K562 (cell line): ENCODE results near the gene OR10D3. TPM values are rescaled to one million over a fixed set of nuclear protein-coding genes. Genes with fewer than 3 reads are reported as not detected.
A peak's percentile ranks its signal among the peaks of the same experiment; 100 is the strongest.

Experiments
- ATAC-seq: fragments of 200-7000 bp; cut with Tn5 transposase; 3 replicates; pipeline ENCODE4 v1.9.1; 2020; ENCODE audit warnings: moderate library complexity
- BruUV-seq: library from RNA; stranded (reverse); fragments of 400-500 nt; replicated peaks from 2 replicates; lab custom pipeline; 2021; lab: Mats Ljungman, UMichigan
- CTCF ChIA-PET: fragments of 300-600 bp; formaldehyde crosslinking; extraction: SDS; loops from one replicate; lab custom pipeline; 2021; ENCODE audit warnings: low intra/inter-chr PET ratio; lab: Yijun Ruan, JAX
- POLR2A ChIA-PET: fragments of 300-600, 350-650 bp; sonication (Branson Sonifier 250); formaldehyde crosslinking; extraction: SDS; loops from one replicate; lab custom pipeline; 2021; ENCODE audit warnings: antibody characterized with exemption, inconsistent platforms; lab: Yijun Ruan, JAX
- DNase-seq, 4 experiments: peaks; one replicate each; pipeline versions ENCODE4 v3.0.0 to v3.0.0-alpha.2; 2011 to 2018; ENCODE audit warnings: low spot score in 3 of 4, mixed read lengths in 3 of 4; ENCODE audit errors: extremely low read depth in 1 of 4
- FAIRE-seq: peaks from 2 replicates; lab custom pipeline; 2011; peaks lifted over from hg19 to GRCh38; lab: Jason Lieb, UNC
- H2AFZ ChIP-seq: 2 replicates; pipeline ENCODE4 v1.6.0; 2011; ENCODE audit warnings: low read depth, low read length, control low read depth, inconsistent platforms
- H3K27ac ChIP-seq: fragments of 200-600 bp; 3 replicates; pipeline ENCODE4 v1.8.0; 2011; ENCODE audit warnings: low read depth, mild to moderate bottlenecking, control low read depth, inconsistent platforms, low read length, moderate library complexity, mixed read lengths; ENCODE audit errors: extremely low read depth
- H3K27me3 ChIP-seq, 2 experiments: fragments of 300-600 bp in 1 of 2; 2 replicates in 1 of 2; 3 replicates in 1 of 2; pipeline versions ENCODE4 v1.6.0 to v1.8.0; 2011; ENCODE audit warnings: inconsistent platforms in 2 of 2, low read length in 2 of 2, mild to moderate bottlenecking in 1 of 2, mixed read lengths in 1 of 2, moderate library complexity in 1 of 2; ENCODE audit not compliant: control insufficient read depth in 2 of 2, insufficient read depth in 2 of 2
- H3K36me3 ChIP-seq: fragments of 300-600 bp; 3 replicates; pipeline ENCODE4 v1.8.0; 2011; ENCODE audit warnings: mild to moderate bottlenecking, low read length, inconsistent platforms; ENCODE audit not compliant: control insufficient read depth, insufficient read depth
- H3K4me1 ChIP-seq, 2 experiments: fragments of 200-600 bp in 1 of 2; replicated peaks in 1 of 2; 2 replicates in 1 of 2; 3 replicates in 1 of 2; pipeline versions ENCODE4 v1.5.1 to v1.8.0; 2011; ENCODE audit warnings: inconsistent platforms in 2 of 2, low read length in 2 of 2, mild to moderate bottlenecking in 1 of 2, mixed read lengths in 1 of 2, moderate library complexity in 1 of 2; ENCODE audit not compliant: control insufficient read depth in 2 of 2, insufficient read depth in 2 of 2
- H3K4me2 ChIP-seq: 2 replicates; pipeline ENCODE4 v1.6.1; 2011; ENCODE audit warnings: low read length, control low read depth, inconsistent platforms, mixed read lengths; ENCODE audit not compliant: insufficient read depth
- H3K4me3 ChIP-seq: fragments of 200-600 bp; sonication (generic), shearing (Covaris generic); 2 replicates; pipeline ENCODE4 v1.5.1; 2016; ENCODE audit warnings: control low read depth, inconsistent platforms
- H3K79me2 ChIP-seq: fragments of 200-600 bp; 3 replicates; pipeline ENCODE4 v1.8.0; 2011; ENCODE audit warnings: low read length, inconsistent platforms; ENCODE audit not compliant: control insufficient read depth, insufficient read depth
- H3K9ac ChIP-seq, 2 experiments: 2 replicates each; pipeline versions ENCODE4 v1.6.0 to v1.6.1; 2011; ENCODE audit warnings: low read depth in 2 of 2, low read length in 2 of 2, control low read depth in 1 of 2, inconsistent platforms in 1 of 2, mild to moderate bottlenecking in 1 of 2, mixed read lengths in 1 of 2; ENCODE audit not compliant: insufficient read depth in 1 of 2
- H3K9me1 ChIP-seq: one replicate; pipeline ENCODE4 v1.6.0; 2011; ENCODE audit warnings: inconsistent platforms, mild to moderate bottlenecking, low read length, moderate library complexity; ENCODE audit not compliant: control insufficient read depth, insufficient read depth
- H3K9me3 ChIP-seq: replicated peaks from 2 replicates; pipeline ENCODE4 v1.5.1; 2011; ENCODE audit warnings: low read depth, low read length, inconsistent platforms; ENCODE audit not compliant: control insufficient read depth, insufficient read depth
- H4K20me1 ChIP-seq: replicated peaks from 2 replicates; pipeline ENCODE4 v1.6.1; 2011; ENCODE audit warnings: low read length, inconsistent platforms, mixed read lengths; ENCODE audit not compliant: control insufficient read depth, insufficient read depth
- ATF3 ChIP-seq, 2 experiments: fragments of 450-650 bp in 1 of 2; sonication (generic) in 1 of 2; formaldehyde crosslinking in 1 of 2; IDR thresholded peaks in 1 of 2; conservative IDR thresholded peaks in 1 of 2; 2 replicates each; pipeline versions ENCODE4 v1.6.1 to v1.8.1; 2016 to 2023; ENCODE audit warnings: mild to moderate bottlenecking in 2 of 2, moderate library complexity in 2 of 2, inconsistent platforms in 1 of 2, missing genetic modification reagents in 1 of 2
- C11orf30 ChIP-seq: fragments of 450-650 bp; IDR thresholded peaks from 2 replicates; pipeline ENCODE4 v1.6.1; 2016; ENCODE audit warnings: low read depth, mild to moderate bottlenecking
- CSDE1 ChIP-seq, 2 experiments: fragments of 450-650 bp; IDR thresholded peaks; 2 replicates each; pipeline ENCODE4 v1.6.1; 2016; ENCODE audit warnings: mild to moderate bottlenecking in 1 of 2
- GTF2B ChIP-seq: IDR thresholded peaks from 2 replicates; pipeline ENCODE4 v1.6.1; 2011; ENCODE audit not compliant: insufficient read length; ENCODE audit errors: extremely low read depth
- JUND ChIP-seq, 2 experiments: IDR thresholded peaks; 2 replicates in 1 of 2; 3 replicates in 1 of 2; pipeline ENCODE4 v1.6.1; 2011; ENCODE audit warnings: borderline replicate concordance in 2 of 2, low read depth in 2 of 2, low read length in 2 of 2, improper control_type of control experiment in 1 of 2, missing biosample characterization in 1 of 2, missing genetic modification characterization in 1 of 2, missing genetic modification reagents in 1 of 2
- MAFF ChIP-seq: IDR thresholded peaks from 2 replicates; pipeline ENCODE4 v1.6.1; 2012; ENCODE audit warnings: low read length, improper control_type of control experiment
- MAFG ChIP-seq: fragments of 450-650 bp; conservative IDR thresholded peaks from 2 replicates; pipeline ENCODE4 v1.6.1; 2016; ENCODE audit warnings: missing genetic modification characterization, missing compliant biosample characterization
- MAFK ChIP-seq: IDR thresholded peaks from 2 replicates; pipeline ENCODE4 v1.6.1; 2011; ENCODE audit warnings: low read length, improper control_type of control experiment
- MBD1 ChIP-seq: fragments of 250-450 bp; sonication (Bioruptor Pico); IDR thresholded peaks from 2 replicates; pipeline ENCODE4 v1.8.0; 2022; ENCODE audit warnings: inconsistent platforms
- NFE2 ChIP-seq: IDR thresholded peaks from 2 replicates; pipeline ENCODE4 v1.6.1; 2014; ENCODE audit warnings: antibody characterized with exemption, low read depth
- RBFOX2 ChIP-seq: fragments of 200-400 bp; formaldehyde crosslinking; IDR thresholded peaks from 2 replicates; pipeline ENCODE4 v1.6.1; 2017; ENCODE audit warnings: low read depth, mild to moderate bottlenecking, low read length, moderate library complexity
- RFX1 ChIP-seq: fragments of 450-650 bp; IDR thresholded peaks from 2 replicates; pipeline ENCODE4 v1.6.1; 2016; ENCODE audit warnings: mild to moderate bottlenecking, moderate library complexity
- STAT5B ChIP-seq: fragments of 250-450 bp; sonication (Bioruptor Pico); IDR thresholded peaks from 2 replicates; pipeline ENCODE4 v1.8.0; 2021; ENCODE audit warnings: mild to moderate bottlenecking, inconsistent platforms
- ZNF133 ChIP-seq: fragments of 250-450 bp; sonication (Bioruptor Pico); IDR thresholded peaks from 2 replicates; pipeline ENCODE4 v1.4.0; 2020; ENCODE audit warnings: mild to moderate bottlenecking
- ZNF316 ChIP-seq: fragments of 450-650 bp; IDR thresholded peaks from 2 replicates; pipeline ENCODE4 v1.6.1; 2016
- WGBS: fragments of 100-300 bp; shearing (Covaris generic); methylation state at CpG from one replicate; pipeline ENCODE4 v1.1.6; 2016; ENCODE audit warnings: low coverage, mixed read lengths; ENCODE audit not compliant: insufficient coverage; ENCODE audit errors: missing lambda C conversion rate; 5-methylcytosine and 5-hydroxymethylcytosine counted together
- in situ Hi-C: fragments of 300-500 bp; cut with MboI; formaldehyde crosslinking; loops from 4 replicates; pipeline ENCODE4 v1.15.0; 2018; ENCODE audit warnings: inconsistent platforms, mixed read lengths
- intact Hi-C: fragments of 100-400 bp; cut with micrococcal nuclease; formaldehyde crosslinking; loops from 2 replicates; pipeline ENCODE4 v1.14.2; 2022
- polyA plus RNA-seq, 8 experiments: library from polyadenylated mRNA; depleted of rRNA in 4 of 8; stranded (reverse) in 5 of 8; unstranded in 3 of 8; fragments of >200 nt; fragmentation: Nextera tagmentation in 2 of 8; fragmentation: Illumina TruSeq in 1 of 8; extraction: Ambion mirVana in 2 of 8; extraction: Trizol in 1 of 8; gene quantifications; 2 replicates each; pipeline versions ENCODE4 v1.2.1 to v1.2.3, GENCODE V29; 2011 to 2014; ENCODE audit warnings: inconsistent platforms in 1 of 8, missing spikeins in 1 of 8
- total RNA-seq, 7 experiments: library from RNA; depleted of rRNA in 6 of 7; stranded (reverse); fragments of >200 nt in 6 of 7; fragmentation: Illumina TruSeq in 2 of 7; extraction: Trizol in 2 of 7; gene quantifications; 2 replicates each; pipeline versions ENCODE4 v1.2.1 to v1.2.3, GENCODE V29; 2011 to 2021; ENCODE audit warnings: low replicate concordance in 1 of 7

The OR10D3 gene
- total and polyA plus RNA-seq, 9 of the 15 experiments (the other 6 are each of a cell fraction or from before 2014, with no cell fraction given) = 0.07 to 2.9 (median 0.80) TPM; not detected in 1

DNA sequence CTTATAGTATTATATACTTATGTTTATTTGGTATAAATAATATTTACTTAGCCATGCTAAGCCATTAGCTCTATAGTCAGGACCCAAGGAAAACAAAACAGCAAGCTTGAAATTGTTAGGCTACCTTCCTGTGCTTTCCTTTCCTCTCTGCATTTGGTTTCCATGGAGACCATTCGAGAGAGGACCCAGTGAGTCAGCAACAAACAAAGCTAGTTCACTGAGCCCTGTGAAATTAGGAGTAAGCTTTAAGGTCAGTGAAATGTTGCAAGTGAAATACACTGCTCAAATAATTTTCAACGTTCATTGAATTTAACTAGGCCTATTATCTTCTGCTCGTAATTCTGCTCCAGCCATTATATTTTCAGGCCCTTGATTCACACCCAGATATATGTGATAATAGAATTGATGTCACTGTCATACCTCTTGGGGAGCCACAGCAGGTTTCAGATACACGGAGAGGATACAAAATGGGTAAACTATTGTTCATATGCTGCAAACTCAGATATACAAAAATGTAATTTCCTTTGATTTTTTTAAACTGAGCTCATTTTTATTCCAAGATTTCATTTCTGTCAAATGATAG is 9.1 kb upstream of the OR10D3 start:
- Histone ChIP-seq H3K27me3 (no peaks in the 10 kb centered on the region), H3K36me3 (peaks cover 15% of the 10 kb centered on the region), H3K9ac (no peak overlapping the region), H3K9me1 (no peaks in the 10 kb centered on the region), H3K4me2 (peak overlapping the region; percentile 17; the same call in 1 of the 2 replicates), H2AFZ (no peak overlapping the region), H3K4me1 (peaks cover 5 to 17% of the 10 kb centered on the region in 2 experiments; a peak in 4 of 5 replicates), H3K79me2 (peaks cover 49% of the 10 kb centered on the region), H3K27ac (no peak overlapping the region), H3K4me3 (no peak overlapping the region), H4K20me1 (no peaks in the 10 kb centered on the region), H3K9me3 (no peaks in the 10 kb centered on the region)
- TF ChIP-seq C11orf30 (peak; percentile 92), ZNF133 (CRISPR knock-in tag) (no peak), STAT5B (CRISPR knock-in tag) (no peak), MAFG (peak; percentile 78), MAFF (peak; percentile 83), MAFK (peak; percentile 78), ATF3 (IDR thresholded peaks at IDR 0.05) (peak; percentile 16; the same call in 1 of the 2 replicates), ATF3 (CRISPR knock-in tag; conservative IDR thresholded peaks at IDR 0.05) (no peak), NFE2 (peak; percentile 98), RFX1 (peak; percentile 95), JUND (IDR thresholded peaks at IDR 0.05; ENCODE audit: borderline replicate concordance, low read depth, low read length) (peak; percentile 29; the same call in 1 of the 2 replicates), JUND (tag; IDR thresholded peaks at IDR 0.05; ENCODE audit: borderline replicate concordance, low read depth, low read length) (no peak), ZNF316 (peak; percentile 86), MBD1 (CRISPR knock-in tag) (no peak), GTF2B (no peak), CSDE1 (IDR thresholded peaks at IDR 0.05) (peak in 1 of 2 experiments; percentile 56; a peak in 1 of 4 replicates), RBFOX2 (peak; percentile 35)
- WGBS = 3% methylated on average over 4 of the region's 4 CpGs
- no TSS peak for BruUV-seq
- in situ Hi-C loops = no loop called here
- CTCF ChIA-PET = interaction anchor here (0.6 kb wide), 1 partner anchor 21 kb away, joined by 3 read pairs; no protein-coding TSS in a partner anchor
- DNase-seq = peak; percentile 33 to 85 (median 47)
- POLR2A ChIA-PET = interaction anchor here (0.7 to 1.5 kb wide), 9 partner anchors 10 to 104 kb away, joined by 3 to 5 read pairs (median 3); no protein-coding TSS in a partner anchor
- peak; percentile 96 for FAIRE-seq
- intact Hi-C loops = loop anchor here (5.0 kb wide), 1 partner anchor 33 kb away; no protein-coding TSS in a partner anchor
- ATAC-seq = peak; percentile 54
